PFSK-1 (cell line): ENCODE measurements around the gene SYNDIG1.

Source experiments
- FOXP2 ChIP-seq: optimal IDR thresholded peaks from 2 replicates; pipeline ENCODE3; 2011; ENCODE audit warnings: borderline replicate concordance, control low read depth, inconsistent platforms; ENCODE audit not compliant: insufficient read depth; ENCODE audit errors: extremely low read length, extremely low read depth
- POLR2AphosphoS5 ChIP-seq: IDR thresholded peaks from 2 replicates; pipeline ENCODE4 v1.6.1; 2012; ENCODE audit warnings: low read depth, mild to moderate bottlenecking, control low read depth, low read length, moderate library complexity
- REST ChIP-seq, 2 experiments: IDR thresholded peaks; 2 replicates each; pipeline versions ENCODE4 v1.6.1 to v1.8.0; 2011 to 2012; ENCODE audit warnings: low read depth in 2 of 2, low read length in 2 of 2, control low read depth in 1 of 2, inconsistent platforms in 1 of 2, mild to moderate bottlenecking in 1 of 2, moderate library complexity in 1 of 2; ENCODE audit not compliant: insufficient read depth in 1 of 2
- SIN3A ChIP-seq: IDR thresholded peaks from 2 replicates; pipeline ENCODE4 v1.6.1; 2012; ENCODE audit warnings: mild to moderate bottlenecking, low read length, moderate library complexity, borderline replicate concordance; ENCODE audit not compliant: insufficient read depth
- TAF1 ChIP-seq: IDR thresholded peaks from 2 replicates; pipeline ENCODE4 v1.6.1; 2012; ENCODE audit warnings: low read length, control low read depth, borderline replicate concordance; ENCODE audit not compliant: insufficient read depth

The SYNDIG1 gene

GRCh38 chr20:24504331-24505285, 35.2 kb downstream of the SYNDIG1 start:
- TF ChIP-seq REST (IDR thresholded peaks at IDR 0.05; ENCODE audit: insufficient read depth in 1 of 2, low read depth in 2 of 2, low read length in 2 of 2) (no peak), TAF1 (no peak), POLR2AphosphoS5 (no peak), FOXP2 (no peak), SIN3A (no peak)

GRCh38 chr20:24506146-24506545, 36.7 kb downstream of the SYNDIG1 start:
- TF ChIP-seq SIN3A, result no peak
- TF ChIP-seq REST (IDR thresholded peaks at IDR 0.05; ENCODE audit: insufficient read depth in 1 of 2, low read depth in 2 of 2, low read length in 2 of 2), result no peak
- no peak for TF ChIP-seq POLR2AphosphoS5
- TF ChIP-seq TAF1, result no peak
- no peak for TF ChIP-seq FOXP2

GRCh38 chr20:24506696-24507095, 37.3 kb downstream of the SYNDIG1 start:
- TF ChIP-seq SIN3A, result no peak
- no peak for TF ChIP-seq REST (IDR thresholded peaks at IDR 0.05; ENCODE audit: insufficient read depth in 1 of 2, low read depth in 2 of 2, low read length in 2 of 2)
- TF ChIP-seq TAF1, result no peak
- TF ChIP-seq POLR2AphosphoS5, result no peak
- no peak for TF ChIP-seq FOXP2

DNA sequence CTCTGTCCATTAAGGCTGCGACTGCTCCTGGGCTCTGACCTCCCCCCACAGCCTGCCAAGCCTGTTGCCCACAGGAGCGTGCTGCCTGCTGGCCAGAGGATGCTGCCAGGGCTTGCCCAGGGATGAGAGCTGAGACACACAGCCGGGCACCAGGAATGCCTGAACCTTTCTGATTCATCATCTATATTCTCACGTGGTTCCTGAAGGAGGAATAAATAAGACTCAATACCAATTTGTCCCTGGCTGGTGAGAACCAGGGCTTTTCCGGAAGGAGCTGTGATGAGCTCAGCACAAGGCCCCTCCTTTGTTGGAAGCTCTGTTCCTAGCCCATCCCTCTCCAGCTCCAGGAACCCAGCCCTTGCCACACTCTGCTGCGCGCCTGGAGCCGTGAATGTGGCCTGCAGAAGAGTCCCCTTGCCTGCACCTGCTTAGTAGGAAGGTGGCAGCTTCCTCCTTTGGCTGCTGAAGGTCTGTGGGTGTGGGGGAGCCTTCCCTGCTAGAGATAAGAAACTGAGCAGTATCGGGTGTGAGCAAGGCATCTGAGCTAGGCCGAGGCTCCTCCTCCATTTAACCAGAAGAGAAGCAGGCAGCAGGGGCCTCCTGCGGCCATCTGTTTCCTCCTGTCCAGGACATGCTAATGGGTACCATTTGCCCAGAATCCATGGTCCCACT, 37.9 kb downstream of the SYNDIG1 start:
- TF ChIP-seq POLR2AphosphoS5 (no peak), FOXP2 (no peak), TAF1 (no peak), REST (IDR thresholded peaks at IDR 0.05; ENCODE audit: insufficient read depth in 1 of 2, low read depth in 2 of 2, low read length in 2 of 2) (no peak), SIN3A (no peak)
